ENCODE measurements around the gene SLC44A1. TPM values are rescaled to one million over a fixed set of nuclear protein-coding genes. Genes with fewer than 3 reads are reported as not detected.

SLC44A1 gene
- polyA plus RNA-seq, 1 of the 3 experiments (the other 2 are of a cell fraction), result 4.5 TPM

DNA sequence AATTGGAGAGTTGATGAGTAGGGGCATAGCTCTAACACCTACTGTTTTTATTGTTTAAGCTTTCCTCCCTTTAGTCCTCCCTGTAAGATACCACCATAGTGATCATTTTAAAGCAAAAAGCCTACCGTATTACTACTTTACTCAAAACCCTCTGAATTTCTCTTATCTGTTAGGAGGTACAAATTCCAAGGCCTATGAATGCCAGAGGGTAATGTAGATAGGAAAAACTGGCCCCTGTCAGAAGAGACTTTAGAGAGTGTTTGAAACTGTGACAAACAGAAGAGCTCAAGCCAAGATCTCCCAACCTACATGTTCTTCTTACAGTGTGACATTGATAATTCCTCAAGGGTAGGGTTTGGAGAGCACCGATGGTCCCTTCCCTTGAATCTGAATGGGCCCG, 7.2 kb upstream of the SLC44A1 start:
- H3K9ac ChIP-seq, result no peak overlapping the region
- H3K4me3 ChIP-seq (ENCODE audit: low read depth in 2 of 2, low read length in 1 of 2), result no peak overlapping the region
- H3K27ac ChIP-seq (ENCODE audit: low read depth in 2 of 2, low read length in 1 of 2), result no peak overlapping the region
- no peaks in the 10 kb centered on the region for H3K9me3 ChIP-seq
- 98% methylated on average over 2 of the region's 3 CpGs for WGBS (ENCODE audit: low lambda C conversion rate)
- TF ChIP-seq POLR2AphosphoS5 (IDR thresholded peaks at IDR 0.05; ENCODE audit: low read depth, low read length), result no peak
- TF ChIP-seq, protein P1, sequence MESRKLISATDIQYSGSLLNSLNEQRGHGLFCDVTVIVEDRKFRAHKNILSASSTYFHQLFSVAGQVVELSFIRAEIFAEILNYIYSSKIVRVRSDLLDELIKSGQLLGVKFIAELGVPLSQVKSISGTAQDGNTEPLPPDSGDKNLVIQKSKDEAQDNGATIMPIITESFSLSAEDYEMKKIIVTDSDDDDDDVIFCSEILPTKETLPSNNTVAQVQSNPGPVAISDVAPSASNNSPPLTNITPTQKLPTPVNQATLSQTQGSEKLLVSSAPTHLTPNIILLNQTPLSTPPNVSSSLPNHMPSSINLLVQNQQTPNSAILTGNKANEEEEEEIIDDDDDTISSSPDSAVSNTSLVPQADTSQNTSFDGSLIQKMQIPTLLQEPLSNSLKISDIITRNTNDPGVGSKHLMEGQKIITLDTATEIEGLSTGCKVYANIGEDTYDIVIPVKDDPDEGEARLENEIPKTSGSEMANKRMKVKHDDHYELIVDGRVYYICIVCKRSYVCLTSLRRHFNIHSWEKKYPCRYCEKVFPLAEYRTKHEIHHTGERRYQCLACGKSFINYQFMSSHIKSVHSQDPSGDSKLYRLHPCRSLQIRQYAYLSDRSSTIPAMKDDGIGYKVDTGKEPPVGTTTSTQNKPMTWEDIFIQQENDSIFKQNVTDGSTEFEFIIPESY (IDR thresholded peaks at IDR 0.05; ENCODE audit: borderline replicate concordance, low read depth), result no peak
- no peaks in the 10 kb centered on the region for H3K36me3 ChIP-seq (replicated peaks in 1 of 2; ENCODE audit: control insufficient read depth in 1 of 2, insufficient read depth in 2 of 2, low read length in 1 of 2)
- H4K20me1 ChIP-seq (ENCODE audit: insufficient read depth), result no peaks in the 10 kb centered on the region
- ChIA-PET CTCF (interaction anchor here (0.6 to 1.5 kb wide), 2 partner anchors 15 to 55 kb away, joined by 3 to 4 read pairs; no protein-coding TSS in a partner anchor), POLR2A (no interaction called here)
- no peaks in the 10 kb centered on the region for H3F3A ChIP-seq (replicated peaks; ENCODE audit: insufficient read depth)
- H2AFZ ChIP-seq (ENCODE audit: low read depth), result no peak overlapping the region
- peaks cover 0 to 7% of the 10 kb centered on the region in 2 experiments; a peak in 2 of 4 replicates for H3K4me1 ChIP-seq (ENCODE audit: control insufficient read depth in 1 of 2, insufficient read depth in 2 of 2, low read depth in 1 of 2, low read length in 1 of 2)
- H3K4me2 ChIP-seq, result no peak overlapping the region
- H3K27me3 ChIP-seq (ENCODE audit: insufficient read depth), result no peaks in the 10 kb centered on the region
- no peaks in the 10 kb centered on the region for H3K9me2 ChIP-seq
- DNase-seq, result no peak
- no peaks in the 10 kb centered on the region for H3K79me2 ChIP-seq (ENCODE audit: insufficient read depth)

DNA sequence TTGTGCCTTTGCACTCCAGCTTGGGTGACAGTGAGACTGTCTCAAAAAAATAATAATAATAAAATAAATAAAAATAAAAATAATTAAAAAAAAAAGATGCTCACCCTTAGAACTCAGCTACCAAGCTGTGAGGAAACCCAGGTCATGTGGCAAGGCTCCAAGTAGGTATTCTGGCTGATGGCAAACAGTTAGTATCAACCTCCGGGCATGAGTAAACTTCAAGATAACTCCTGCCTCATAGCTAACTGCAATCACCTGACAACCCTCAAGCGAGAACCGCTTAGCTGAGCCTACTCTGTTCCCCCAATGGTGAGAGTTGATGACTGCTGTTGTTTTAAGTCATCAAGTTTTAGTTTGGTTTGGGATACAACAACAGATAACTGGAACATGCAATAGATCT, 6.1 kb upstream of the SLC44A1 start:
- H3K9me2 ChIP-seq, result no peaks in the 10 kb centered on the region
- H3K27me3 ChIP-seq (ENCODE audit: insufficient read depth), result no peaks in the 10 kb centered on the region
- CTCF ChIA-PET, result interaction anchor here (0.8 kb wide), 1 partner anchor 176 kb away, joined by 4 read pairs; no protein-coding TSS in a partner anchor
- DNase-seq, result no peak
- TF ChIP-seq EP300 (IDR thresholded peaks at IDR 0.05; ENCODE audit: borderline replicate concordance in 1 of 2, low read depth in 1 of 2, low read length in 1 of 2) (no peak), MEF2A (IDR thresholded peaks at IDR 0.05; ENCODE audit: borderline replicate concordance, low read depth) (no peak), NRF1 (IDR thresholded peaks at IDR 0.05; ENCODE audit: low read depth, low read length) (no peak), FOXJ3 (CRISPR knock-in tag; IDR thresholded peaks at IDR 0.05) (no peak), NFIC (IDR thresholded peaks at IDR 0.05; ENCODE audit: borderline replicate concordance) (no peak), RCOR1 (IDR thresholded peaks at IDR 0.05; ENCODE audit: low read length) (no peak), EZH2phosphoT487 (IDR thresholded peaks at IDR 0.05; ENCODE audit: borderline replicate concordance, low read depth) (no peak), TEAD4 (IDR thresholded peaks at IDR 0.05; ENCODE audit: borderline replicate concordance, insufficient read depth) (no peak), RAD21 (IDR thresholded peaks at IDR 0.05; ENCODE audit: low read length) (no peak), GABPA (IDR thresholded peaks at IDR 0.05; ENCODE audit: low read depth) (no peak), RFX5 (IDR thresholded peaks at IDR 0.05; ENCODE audit: low read length) (no peak)
- TF ChIP-seq, protein P2, sequence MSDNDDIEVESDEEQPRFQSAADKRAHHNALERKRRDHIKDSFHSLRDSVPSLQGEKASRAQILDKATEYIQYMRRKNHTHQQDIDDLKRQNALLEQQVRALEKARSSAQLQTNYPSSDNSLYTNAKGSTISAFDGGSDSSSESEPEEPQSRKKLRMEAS (IDR thresholded peaks at IDR 0.05; ENCODE audit: low read depth), result no peak
- TF ChIP-seq, protein P3, sequence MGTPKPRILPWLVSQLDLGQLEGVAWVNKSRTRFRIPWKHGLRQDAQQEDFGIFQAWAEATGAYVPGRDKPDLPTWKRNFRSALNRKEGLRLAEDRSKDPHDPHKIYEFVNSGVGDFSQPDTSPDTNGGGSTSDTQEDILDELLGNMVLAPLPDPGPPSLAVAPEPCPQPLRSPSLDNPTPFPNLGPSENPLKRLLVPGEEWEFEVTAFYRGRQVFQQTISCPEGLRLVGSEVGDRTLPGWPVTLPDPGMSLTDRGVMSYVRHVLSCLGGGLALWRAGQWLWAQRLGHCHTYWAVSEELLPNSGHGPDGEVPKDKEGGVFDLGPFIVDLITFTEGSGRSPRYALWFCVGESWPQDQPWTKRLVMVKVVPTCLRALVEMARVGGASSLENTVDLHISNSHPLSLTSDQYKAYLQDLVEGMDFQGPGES (IDR thresholded peaks at IDR 0.05; ENCODE audit: low read depth, low read length), result no peak
- H3K9me3 ChIP-seq, result no peaks in the 10 kb centered on the region
- no peaks in the 10 kb centered on the region for H3K79me2 ChIP-seq (ENCODE audit: insufficient read depth)
- no peak overlapping the region for H3K27ac ChIP-seq (ENCODE audit: low read depth in 2 of 2, low read length in 1 of 2)
- H3K9ac ChIP-seq, result no peak overlapping the region
- peaks cover under 1 to 3% of the 10 kb centered on the region in 2 experiments; a peak in 2 of 4 replicates for H3K4me1 ChIP-seq (ENCODE audit: control insufficient read depth in 1 of 2, insufficient read depth in 2 of 2, low read depth in 1 of 2, low read length in 1 of 2)
- H3K4me3 ChIP-seq (ENCODE audit: low read depth in 2 of 2, low read length in 1 of 2), result no peak overlapping the region
- H3K4me2 ChIP-seq, result no peak overlapping the region
- POLR2A ChIA-PET, result no interaction called here
- 97% methylated on average over 3 of the region's 3 CpGs for WGBS (ENCODE audit: low lambda C conversion rate)
- no peak overlapping the region for H2AFZ ChIP-seq (ENCODE audit: low read depth)
- no peaks in the 10 kb centered on the region for H4K20me1 ChIP-seq (ENCODE audit: insufficient read depth)
- H3F3A ChIP-seq (replicated peaks; ENCODE audit: insufficient read depth), result peaks cover 9% of the 10 kb centered on the region
- no peaks in the 10 kb centered on the region for H3K36me3 ChIP-seq (replicated peaks in 1 of 2; ENCODE audit: control insufficient read depth in 1 of 2, insufficient read depth in 2 of 2, low read length in 1 of 2)
